HCT116 (cell line): Measurements from ENCODE around the gene USP32. TPM values are rescaled to one million over a fixed set of nuclear protein-coding genes. Genes with fewer than 3 reads are reported as not detected.

Experiments used
- ATAC-seq: fragments of 200-7000 bp; cut with Tn5 transposase; 2 replicates; pipeline ENCODE4 v1.9.1; 2020; ENCODE audit warnings: mild to moderate bottlenecking, moderate library complexity
- BruUV-seq: library from RNA; stranded (reverse); fragments of 400-500 nt; replicated peaks from 2 replicates; lab custom pipeline; 2021; lab: Mats Ljungman, UMichigan
- CTCF ChIA-PET: fragments of 300-600 bp; sonication (Branson Sonifier 250); formaldehyde crosslinking; loops from one replicate; lab custom pipeline; 2021; ENCODE audit warnings: antibody characterized with exemption; lab: Charles Lee
- POLR2A ChIA-PET: fragments of 300-600, 350-600 bp; sonication (Branson Sonifier 250); formaldehyde crosslinking; loops from one replicate; lab custom pipeline; 2021; ENCODE audit warnings: antibody characterized with exemption; lab: Charles Lee
- RAD21 ChIA-PET, 2 experiments: fragments of 300-600 bp; sonication (Branson Sonifier 250); formaldehyde crosslinking; loops; one replicate each; lab custom pipeline; 2023; ENCODE audit warnings: low total read pairs in 2 of 2; ENCODE audit not compliant: uncharacterized antibody in 2 of 2, unreplicated experiment in 2 of 2, low non-redundant PET in 1 of 2; lab: Charles Lee
- DNase-seq: peaks from one replicate; pipeline ENCODE4 v3.0.0-alpha.2; 2010; ENCODE audit warnings: low read depth, low spot score
- H2AFZ ChIP-seq: fragments of 200-600 bp; shearing (Covaris generic), sonication (generic); 2 replicates; pipeline ENCODE4 v1.6.1; 2017; ENCODE audit warnings: low read depth, mixed run types, mixed read lengths, antibody characterized with exemption, low read length; ENCODE audit not compliant: poor library complexity, severe bottlenecking
- H3K27ac ChIP-seq: 2 replicates; pipeline ENCODE4 v1.5.1; 2012; ENCODE audit warnings: low read depth, low read length
- H3K27me3 ChIP-seq: fragments of 200-600 bp; sonication (generic); 2 replicates; pipeline ENCODE4 v1.6.1; 2016; ENCODE audit warnings: mixed run types, low read length, mixed read lengths; ENCODE audit not compliant: insufficient read depth
- H3K36me3 ChIP-seq, 2 experiments: fragments of 200-500 bp in 1 of 2; fragments of 200-600 bp in 1 of 2; sonication (Bioruptor generic) in 1 of 2; sonication (generic) in 1 of 2; 2 replicates each; pipeline versions ENCODE4 v1.5.1 to v1.6.1; 2014 to 2016; ENCODE audit warnings: low read length in 2 of 2, inconsistent platforms in 1 of 2, mixed read lengths in 1 of 2, mixed run types in 1 of 2; ENCODE audit not compliant: insufficient read depth in 2 of 2, control insufficient read depth in 1 of 2
- H3K4me1 ChIP-seq, 2 experiments: fragments of 200-600 bp in 1 of 2; sonication (generic) in 1 of 2; 2 replicates each; pipeline versions ENCODE4 v1.5.1 to v1.6.1; 2012 to 2017; ENCODE audit warnings: low read length in 2 of 2, inconsistent platforms in 1 of 2, mild to moderate bottlenecking in 1 of 2, mixed read lengths in 1 of 2, mixed run types in 1 of 2, moderate library complexity in 1 of 2; ENCODE audit not compliant: insufficient read depth in 2 of 2, control insufficient read depth in 1 of 2
- H3K4me2 ChIP-seq: fragments of 200-600 bp; sonication (generic); 2 replicates; pipeline ENCODE4 v1.6.1; 2017; ENCODE audit warnings: mixed run types, low read length, mixed read lengths
- H3K4me3 ChIP-seq, 2 experiments: fragments of 200-600 bp in 1 of 2; sonication (generic) in 1 of 2; replicated peaks in 1 of 2; 2 replicates each; pipeline ENCODE4 v1.5.1; 2011 to 2016; ENCODE audit warnings: low read length in 2 of 2, control low read depth in 1 of 2, low read depth in 1 of 2, mild to moderate bottlenecking in 1 of 2, mixed read lengths in 1 of 2, mixed run types in 1 of 2
- H3K79me2 ChIP-seq: fragments of 200-600 bp; sonication (generic); 2 replicates; pipeline ENCODE4 v1.6.1; 2017; ENCODE audit warnings: mild to moderate bottlenecking, mixed run types, low read length, moderate library complexity, mixed read lengths; ENCODE audit not compliant: insufficient read depth
- H3K9ac ChIP-seq: fragments of 200-600 bp; sonication (generic); 2 replicates; pipeline ENCODE4 v1.6.1; 2016; ENCODE audit warnings: low read length, mixed read lengths
- H3K9me2 ChIP-seq: fragments of 200-600 bp; sonication (generic), shearing (Covaris generic); 2 replicates; pipeline ENCODE4 v1.6.1; 2017; ENCODE audit warnings: mixed run types, mild to moderate bottlenecking, moderate library complexity; ENCODE audit not compliant: insufficient read depth
- H3K9me3 ChIP-seq, 2 experiments: fragments of 200-500 bp in 1 of 2; fragments of 200-600 bp in 1 of 2; sonication (Bioruptor generic) in 1 of 2; sonication (generic) in 1 of 2; 2 replicates each; pipeline ENCODE4 v1.6.1; 2014 to 2017; ENCODE audit warnings: low read length in 2 of 2, mixed read lengths in 2 of 2, inconsistent platforms in 1 of 2, low read depth in 1 of 2, mild to moderate bottlenecking in 1 of 2, mixed run types in 1 of 2, moderate library complexity in 1 of 2; ENCODE audit not compliant: control insufficient read depth in 1 of 2, insufficient read depth in 1 of 2
- H4K20me1 ChIP-seq: fragments of 200-600 bp; sonication (generic), shearing (Covaris generic); 2 replicates; pipeline ENCODE4 v1.6.1; 2017; ENCODE audit warnings: mixed run types, mild to moderate bottlenecking, moderate library complexity; ENCODE audit not compliant: insufficient read depth
- CEBPB ChIP-seq: IDR thresholded peaks from 2 replicates; pipeline ENCODE4 v1.6.1; 2012; ENCODE audit warnings: low read depth
- EGR1 ChIP-seq: IDR thresholded peaks from 2 replicates; pipeline ENCODE4 v1.6.1; 2012; ENCODE audit warnings: low read depth
- EZH2 ChIP-seq: fragments of 200-600 bp; sonication (generic); IDR thresholded peaks from 2 replicates; pipeline ENCODE4 v1.6.1; 2017; ENCODE audit warnings: antibody characterized with exemption, mixed run types
- EZH2phosphoT487 ChIP-seq: fragments of 200-600 bp; IDR thresholded peaks from 2 replicates; pipeline ENCODE4 v1.6.1; 2018; ENCODE audit warnings: antibody characterized with exemption, borderline replicate concordance
- FOSL1 ChIP-seq: IDR thresholded peaks from 2 replicates; pipeline ENCODE4 v1.6.1; 2012; ENCODE audit warnings: low read depth
- JUND ChIP-seq: IDR thresholded peaks from 2 replicates; pipeline ENCODE4 v1.6.1; 2012
- POLR2A ChIP-seq: IDR thresholded peaks from 2 replicates; pipeline ENCODE4 v1.7.0; 2011; ENCODE audit warnings: borderline replicate concordance; ENCODE audit not compliant: insufficient read depth, insufficient read length; ENCODE audit errors: extremely low read depth
- SIN3A ChIP-seq: IDR thresholded peaks from 2 replicates; pipeline ENCODE4 v1.6.1; 2012; ENCODE audit warnings: low read depth
- SRF ChIP-seq: IDR thresholded peaks from 2 replicates; pipeline ENCODE4 v1.6.1; 2012; ENCODE audit warnings: low read depth
- ZFX ChIP-seq: fragments of 450-650 bp; IDR thresholded peaks from 2 replicates; pipeline ENCODE4 v1.6.1; 2017
- intact Hi-C: fragments of 100-400 bp; cut with micrococcal nuclease; formaldehyde crosslinking; loops from 2 replicates; pipeline ENCODE4 v1.10.0; 2022
- total RNA-seq: library from RNA; stranded (reverse); gene quantifications from one replicate; pipeline ENCODE4 v1.2.1, GENCODE V29; 2021; ENCODE audit not compliant: unreplicated experiment
- TF ChIP-seq, protein P1 (sequence below): IDR thresholded peaks from 2 replicates; pipeline ENCODE4 v1.6.1; 2012
- TF ChIP-seq, protein P2 (sequence below): IDR thresholded peaks from 2 replicates; pipeline ENCODE4 v1.6.1; 2012
- TF ChIP-seq, protein P3 (sequence below), 3 experiments: fragments of 200-600 bp in 1 of 3; sonication (generic) in 1 of 3; IDR thresholded peaks in 2 of 3; conservative IDR thresholded peaks in 1 of 3; 2 replicates each; pipeline ENCODE4 v1.5.1; 2012 to 2017; ENCODE audit warnings: low read depth in 2 of 3, low read length in 2 of 3, antibody characterized with exemption in 1 of 3, borderline replicate concordance in 1 of 3, control low read depth in 1 of 3, mild to moderate bottlenecking in 1 of 3, mixed read lengths in 1 of 3, mixed run types in 1 of 3, moderate library complexity in 1 of 3; ENCODE audit not compliant: insufficient read depth in 1 of 3

USP32 gene
- total RNA-seq, 1 experiment from 2014 or later, result 67.0 TPM

DNA sequence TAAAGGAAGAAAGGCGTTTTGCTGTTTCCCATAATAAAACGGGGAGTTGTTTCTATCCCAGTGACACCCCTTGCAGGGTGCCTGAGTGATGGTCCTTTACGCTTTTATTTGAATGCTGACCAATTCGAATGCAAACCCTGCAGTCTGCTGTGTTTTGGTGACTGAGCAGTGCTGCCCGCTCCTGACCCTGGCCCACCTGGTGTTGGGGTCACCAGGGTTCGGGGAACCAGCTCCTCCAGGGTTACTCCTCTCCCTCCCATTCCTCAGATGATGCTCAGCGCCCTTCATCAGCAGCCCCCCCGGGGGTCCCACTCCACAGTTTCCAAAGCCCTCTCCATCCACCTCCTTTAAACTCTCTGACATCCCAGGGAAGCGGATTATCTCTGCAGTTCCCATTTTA, 236.1 kb downstream of the USP32 start:
- Histone ChIP-seq H3K4me3 (no peak overlapping the region), H3K27me3 (no peaks in the 10 kb centered on the region), H3K27ac (no peak overlapping the region), H2AFZ (no peak overlapping the region), H3K9me3 (no peaks in the 10 kb centered on the region), H3K4me2 (no peak overlapping the region), H4K20me1 (no peaks in the 10 kb centered on the region), H3K9ac (no peak overlapping the region), H3K36me3 (no peaks in the 10 kb centered on the region), H3K4me1 (no peaks in the 10 kb centered on the region), H3K9me2 (no peaks in the 10 kb centered on the region), H3K79me2 (no peaks in the 10 kb centered on the region)
- ChIA-PET POLR2A (no interaction called here), CTCF (no interaction called here), RAD21 (interaction anchor here in 1 of 2 experiments (0.5 kb wide), 1 partner anchor 72 kb away, joined by 4 read pairs; no protein-coding TSS in a partner anchor)
- TF ChIP-seq, protein P1, sequence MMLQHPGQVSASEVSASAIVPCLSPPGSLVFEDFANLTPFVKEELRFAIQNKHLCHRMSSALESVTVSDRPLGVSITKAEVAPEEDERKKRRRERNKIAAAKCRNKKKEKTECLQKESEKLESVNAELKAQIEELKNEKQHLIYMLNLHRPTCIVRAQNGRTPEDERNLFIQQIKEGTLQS, result no peak
- TF ChIP-seq, protein P2, sequence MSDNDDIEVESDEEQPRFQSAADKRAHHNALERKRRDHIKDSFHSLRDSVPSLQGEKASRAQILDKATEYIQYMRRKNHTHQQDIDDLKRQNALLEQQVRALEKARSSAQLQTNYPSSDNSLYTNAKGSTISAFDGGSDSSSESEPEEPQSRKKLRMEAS, result no peak
- no peak for TF ChIP-seq EZH2
- TF ChIP-seq, protein P3, sequence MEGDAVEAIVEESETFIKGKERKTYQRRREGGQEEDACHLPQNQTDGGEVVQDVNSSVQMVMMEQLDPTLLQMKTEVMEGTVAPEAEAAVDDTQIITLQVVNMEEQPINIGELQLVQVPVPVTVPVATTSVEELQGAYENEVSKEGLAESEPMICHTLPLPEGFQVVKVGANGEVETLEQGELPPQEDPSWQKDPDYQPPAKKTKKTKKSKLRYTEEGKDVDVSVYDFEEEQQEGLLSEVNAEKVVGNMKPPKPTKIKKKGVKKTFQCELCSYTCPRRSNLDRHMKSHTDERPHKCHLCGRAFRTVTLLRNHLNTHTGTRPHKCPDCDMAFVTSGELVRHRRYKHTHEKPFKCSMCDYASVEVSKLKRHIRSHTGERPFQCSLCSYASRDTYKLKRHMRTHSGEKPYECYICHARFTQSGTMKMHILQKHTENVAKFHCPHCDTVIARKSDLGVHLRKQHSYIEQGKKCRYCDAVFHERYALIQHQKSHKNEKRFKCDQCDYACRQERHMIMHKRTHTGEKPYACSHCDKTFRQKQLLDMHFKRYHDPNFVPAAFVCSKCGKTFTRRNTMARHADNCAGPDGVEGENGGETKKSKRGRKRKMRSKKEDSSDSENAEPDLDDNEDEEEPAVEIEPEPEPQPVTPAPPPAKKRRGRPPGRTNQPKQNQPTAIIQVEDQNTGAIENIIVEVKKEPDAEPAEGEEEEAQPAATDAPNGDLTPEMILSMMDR (IDR thresholded peaks at IDR 0.05 in 2 of 3, conservative IDR thresholded peaks at IDR 0.05 in 1 of 3; ENCODE audit: borderline replicate concordance in 1 of 3, insufficient read depth in 1 of 3, low read depth in 2 of 3, low read length in 2 of 3), result no peak
- no peak for TF ChIP-seq FOSL1
- TF ChIP-seq POLR2A, result no peak
- no peak for TF ChIP-seq EGR1
- TF ChIP-seq EZH2phosphoT487, result no peak
- no peak for TF ChIP-seq ZFX
- TF ChIP-seq SIN3A, result no peak
- TF ChIP-seq SRF, result no peak
- no peak for TF ChIP-seq CEBPB
- no peak for TF ChIP-seq JUND
- no peak for DNase-seq
- intact Hi-C loops, result no loop called here
- no peak for ATAC-seq
- no TSS peak for BruUV-seq
